Body of pancreas (tissue), 4 donors: ENCODE data around the gene UBAC2.

Experiments
- POLR2A ChIP-seq, 3 donors: fragments of 450-650 bp; IDR thresholded peaks; one replicate each; pipeline ENCODE4 v1.6.1; 2016; ENCODE audit warnings: antibody characterized with exemption in 3 of 3, mild to moderate bottlenecking in 2 of 3
- TF ChIP-seq, protein P1 (sequence below), 7 experiments: fragments of 450-650 bp in 4 of 7; fragments of 200-600 bp in 3 of 7; sonication (generic) in 3 of 7; IDR thresholded peaks; one replicate each; pipeline ENCODE4 v1.5.1; 2016 to 2019; ENCODE audit warnings: antibody characterized with exemption in 7 of 7

DNA sequence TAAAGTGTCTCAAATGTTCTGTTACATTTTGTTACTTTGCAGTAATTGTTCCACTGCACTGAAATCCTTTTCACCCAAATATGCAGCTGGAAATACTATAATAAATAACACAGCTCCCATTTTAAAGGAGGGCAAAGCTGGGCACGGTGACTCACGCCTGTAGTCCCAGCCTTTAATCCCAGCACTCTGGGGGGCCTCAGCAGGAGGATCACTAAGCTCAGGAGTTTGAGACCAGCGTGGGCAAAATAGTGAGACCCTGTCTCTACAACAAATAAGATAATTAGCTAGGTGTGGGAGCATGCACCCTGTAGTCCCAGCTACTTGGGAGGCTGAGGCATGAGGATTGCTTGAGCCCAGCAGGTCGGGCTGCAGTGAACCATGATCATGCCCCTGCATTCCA is 7.5 kb upstream of the UBAC2 start:
- no peak for TF ChIP-seq POLR2A (IDR thresholded peaks at IDR 0.05)
- TF ChIP-seq, protein P1, sequence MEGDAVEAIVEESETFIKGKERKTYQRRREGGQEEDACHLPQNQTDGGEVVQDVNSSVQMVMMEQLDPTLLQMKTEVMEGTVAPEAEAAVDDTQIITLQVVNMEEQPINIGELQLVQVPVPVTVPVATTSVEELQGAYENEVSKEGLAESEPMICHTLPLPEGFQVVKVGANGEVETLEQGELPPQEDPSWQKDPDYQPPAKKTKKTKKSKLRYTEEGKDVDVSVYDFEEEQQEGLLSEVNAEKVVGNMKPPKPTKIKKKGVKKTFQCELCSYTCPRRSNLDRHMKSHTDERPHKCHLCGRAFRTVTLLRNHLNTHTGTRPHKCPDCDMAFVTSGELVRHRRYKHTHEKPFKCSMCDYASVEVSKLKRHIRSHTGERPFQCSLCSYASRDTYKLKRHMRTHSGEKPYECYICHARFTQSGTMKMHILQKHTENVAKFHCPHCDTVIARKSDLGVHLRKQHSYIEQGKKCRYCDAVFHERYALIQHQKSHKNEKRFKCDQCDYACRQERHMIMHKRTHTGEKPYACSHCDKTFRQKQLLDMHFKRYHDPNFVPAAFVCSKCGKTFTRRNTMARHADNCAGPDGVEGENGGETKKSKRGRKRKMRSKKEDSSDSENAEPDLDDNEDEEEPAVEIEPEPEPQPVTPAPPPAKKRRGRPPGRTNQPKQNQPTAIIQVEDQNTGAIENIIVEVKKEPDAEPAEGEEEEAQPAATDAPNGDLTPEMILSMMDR (IDR thresholded peaks at IDR 0.05), result no peak
